Loucy (cell line): ENCODE data around the gene NCR3LG1.
"Not testable (repeated sequence)": the region's sequence is repeated elsewhere in the genome, so short reads cannot be mapped to it uniquely, and the experiment has no call there.

ENCODE experiments used
- H2AFZ ChIP-seq: fragments of 200-600 bp; sonication (generic); 2 replicates; pipeline ENCODE4 v1.6.0; 2016; ENCODE audit warnings: antibody characterized with exemption, mild to moderate bottlenecking, low read length, moderate library complexity
- H3F3A ChIP-seq: fragments of 200-600 bp; 2 replicates; pipeline ENCODE4 v1.6.0; 2016; ENCODE audit warnings: antibody characterized with exemption, low read depth, mild to moderate bottlenecking
- H3K27me3 ChIP-seq: fragments of 200-600 bp; sonication (generic); 2 replicates; pipeline ENCODE4 v1.6.1; 2014; ENCODE audit warnings: low read length, mild to moderate bottlenecking; ENCODE audit not compliant: insufficient read depth, poor library complexity, severe bottlenecking
- H3K36me3 ChIP-seq: fragments of 200-600 bp; sonication (generic); 2 replicates; pipeline ENCODE4 v1.6.1; 2016; ENCODE audit warnings: low read length; ENCODE audit not compliant: insufficient read depth
- H3K4me1 ChIP-seq: fragments of 200-600 bp; sonication (generic); 2 replicates; pipeline ENCODE4 v1.5.1; 2014; ENCODE audit warnings: low read length, mild to moderate bottlenecking; ENCODE audit not compliant: insufficient read depth, poor library complexity, severe bottlenecking
- H3K4me2 ChIP-seq: fragments of 200-600 bp; sonication (generic); 2 replicates; pipeline ENCODE4 v1.6.0; 2014; ENCODE audit warnings: antibody characterized with exemption, low read length, low read depth, mild to moderate bottlenecking; ENCODE audit not compliant: poor library complexity, severe bottlenecking
- H3K4me3 ChIP-seq: fragments of 200-600 bp; sonication (generic); 2 replicates; pipeline ENCODE4 v1.5.1; 2014; ENCODE audit warnings: low read length, mild to moderate bottlenecking, mixed read lengths; ENCODE audit not compliant: poor library complexity, severe bottlenecking
- H3K79me2 ChIP-seq: fragments of 200-600 bp; sonication (generic); 2 replicates; pipeline ENCODE4 v1.6.1; 2014; ENCODE audit warnings: low read length; ENCODE audit not compliant: insufficient read depth
- H3K9ac ChIP-seq: fragments of 200-600 bp; sonication (generic); 2 replicates; pipeline ENCODE4 v1.6.0; 2014; ENCODE audit warnings: mild to moderate bottlenecking, low read depth, low read length, moderate library complexity; ENCODE audit not compliant: poor library complexity, severe bottlenecking
- H3K9me2 ChIP-seq: fragments of 200-600 bp; sonication (generic); replicated peaks from 2 replicates; pipeline ENCODE4 v1.6.1; 2016; ENCODE audit warnings: low read depth, low read length, mixed read lengths
- H3K9me3 ChIP-seq: fragments of 200-600 bp; sonication (generic); 2 replicates; pipeline ENCODE4 v1.6.1; 2014; ENCODE audit warnings: mild to moderate bottlenecking, antibody characterized with exemption, low read length, low read depth; ENCODE audit not compliant: insufficient read depth
- H4K20me1 ChIP-seq: fragments of 200-600 bp; sonication (generic); 2 replicates; pipeline ENCODE4 v1.6.0; 2014; ENCODE audit warnings: antibody characterized with exemption, low read length, mild to moderate bottlenecking; ENCODE audit not compliant: insufficient read depth, poor library complexity, severe bottlenecking
- EZH2phosphoT487 ChIP-seq: fragments of 200-600 bp; IDR thresholded peaks from 2 replicates; pipeline ENCODE4 v1.6.1; 2018; ENCODE audit warnings: antibody characterized with exemption, mild to moderate bottlenecking, moderate library complexity, borderline replicate concordance
- TF ChIP-seq, protein P1 (sequence below): fragments of 200-600 bp; sonication (generic); conservative IDR thresholded peaks from 2 replicates; pipeline ENCODE4 v1.5.1; 2014; ENCODE audit warnings: mild to moderate bottlenecking, antibody characterized with exemption, low read length

Gene NCR3LG1

GRCh38 chr11:17421781-17422180 is 70.2 kb downstream of the NCR3LG1 start:
- H3K9me2 ChIP-seq = no peaks in the 10 kb centered on the region
- no peaks in the 10 kb centered on the region for H4K20me1 ChIP-seq
- H3K4me3 ChIP-seq = no peak overlapping the region
- no peaks in the 10 kb centered on the region for H3K36me3 ChIP-seq
- no peak overlapping the region for H2AFZ ChIP-seq
- H3F3A ChIP-seq = no peaks in the 10 kb centered on the region
- peaks cover 6% of the 10 kb centered on the region for H3K4me1 ChIP-seq
- no peak overlapping the region for H3K9ac ChIP-seq
- TF ChIP-seq, protein P1, sequence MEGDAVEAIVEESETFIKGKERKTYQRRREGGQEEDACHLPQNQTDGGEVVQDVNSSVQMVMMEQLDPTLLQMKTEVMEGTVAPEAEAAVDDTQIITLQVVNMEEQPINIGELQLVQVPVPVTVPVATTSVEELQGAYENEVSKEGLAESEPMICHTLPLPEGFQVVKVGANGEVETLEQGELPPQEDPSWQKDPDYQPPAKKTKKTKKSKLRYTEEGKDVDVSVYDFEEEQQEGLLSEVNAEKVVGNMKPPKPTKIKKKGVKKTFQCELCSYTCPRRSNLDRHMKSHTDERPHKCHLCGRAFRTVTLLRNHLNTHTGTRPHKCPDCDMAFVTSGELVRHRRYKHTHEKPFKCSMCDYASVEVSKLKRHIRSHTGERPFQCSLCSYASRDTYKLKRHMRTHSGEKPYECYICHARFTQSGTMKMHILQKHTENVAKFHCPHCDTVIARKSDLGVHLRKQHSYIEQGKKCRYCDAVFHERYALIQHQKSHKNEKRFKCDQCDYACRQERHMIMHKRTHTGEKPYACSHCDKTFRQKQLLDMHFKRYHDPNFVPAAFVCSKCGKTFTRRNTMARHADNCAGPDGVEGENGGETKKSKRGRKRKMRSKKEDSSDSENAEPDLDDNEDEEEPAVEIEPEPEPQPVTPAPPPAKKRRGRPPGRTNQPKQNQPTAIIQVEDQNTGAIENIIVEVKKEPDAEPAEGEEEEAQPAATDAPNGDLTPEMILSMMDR = no peak
- TF ChIP-seq EZH2phosphoT487 = no peak
- no peaks in the 10 kb centered on the region for H3K79me2 ChIP-seq
- H3K27me3 ChIP-seq = peaks cover 18% of the 10 kb centered on the region
- H3K4me2 ChIP-seq = no peak overlapping the region
- H3K9me3 ChIP-seq = no peaks in the 10 kb centered on the region

DNA sequence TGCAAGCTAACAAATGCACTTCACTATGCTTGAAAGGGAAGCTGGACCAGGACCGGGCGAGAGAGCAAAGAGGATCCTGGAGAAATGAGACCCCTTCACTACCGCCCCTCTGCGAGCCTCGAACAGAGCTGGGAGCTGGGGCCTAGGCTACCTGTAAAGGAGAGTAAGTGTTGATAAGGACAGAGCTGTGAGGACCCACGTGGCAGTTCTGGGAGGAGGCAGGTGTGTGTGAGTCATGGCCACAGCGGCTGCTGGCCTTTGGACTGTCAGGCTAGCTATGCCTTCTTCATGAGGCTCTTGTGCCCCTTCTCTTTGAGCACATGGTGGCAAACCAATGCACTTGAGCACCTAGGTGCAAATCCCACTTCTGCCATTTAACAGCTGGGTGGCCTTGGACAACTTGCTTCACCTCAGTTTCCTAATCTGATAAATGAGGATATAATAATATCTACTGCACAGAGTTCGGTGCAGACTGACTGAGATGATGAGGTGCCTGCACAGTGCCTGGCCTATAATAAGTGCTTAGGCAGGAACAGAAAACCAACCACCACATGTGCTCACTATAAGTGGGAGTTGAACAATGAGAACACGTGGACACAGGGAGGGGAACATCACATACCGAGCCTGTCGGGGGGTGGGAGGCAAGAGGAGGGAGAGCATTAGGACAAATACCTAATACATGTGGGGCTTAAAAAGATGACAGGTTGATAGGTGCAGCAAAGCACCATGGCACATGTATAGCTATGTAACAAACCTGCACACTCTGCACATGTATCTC is 72.1 kb downstream of the NCR3LG1 start:
- no peak overlapping the region for H3K9ac ChIP-seq
- H4K20me1 ChIP-seq = no peaks in the 10 kb centered on the region
- no peak for TF ChIP-seq EZH2phosphoT487
- TF ChIP-seq, protein P1 = no peak
- H3K36me3 ChIP-seq = no peaks in the 10 kb centered on the region
- no peaks in the 10 kb centered on the region for H3K9me2 ChIP-seq
- no peaks in the 10 kb centered on the region for H3K9me3 ChIP-seq
- H3K79me2 ChIP-seq = no peaks in the 10 kb centered on the region
- H3K4me3 ChIP-seq = no peak overlapping the region
- no peak overlapping the region for H2AFZ ChIP-seq
- H3K27me3 ChIP-seq = peaks cover 13% of the 10 kb centered on the region
- no peak overlapping the region for H3K4me2 ChIP-seq
- no peaks in the 10 kb centered on the region for H3F3A ChIP-seq
- H3K4me1 ChIP-seq = peaks cover 6% of the 10 kb centered on the region

DNA sequence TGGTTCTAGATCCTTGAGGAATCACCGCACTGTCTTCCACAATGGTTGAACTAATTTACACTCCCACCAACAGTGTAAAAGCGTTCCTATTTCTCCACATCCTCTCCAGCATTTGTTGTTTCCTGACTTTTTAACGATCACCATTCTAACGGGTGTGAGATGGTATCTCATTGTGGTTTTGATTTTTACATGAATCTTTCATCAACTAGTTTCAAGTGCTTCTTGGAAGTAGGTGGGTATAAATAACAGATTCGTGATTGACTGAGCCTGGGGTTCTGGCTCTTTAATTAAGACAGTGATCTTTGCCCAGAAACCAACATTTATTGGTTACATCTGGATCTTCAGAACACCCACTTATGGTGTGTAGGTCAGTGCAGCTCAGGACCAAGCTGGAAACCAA is 74.6 kb downstream of the NCR3LG1 start:
- not testable (repeated sequence) for H3K9me2 ChIP-seq, H3K9ac ChIP-seq, H3K9me3 ChIP-seq, H3K27me3 ChIP-seq, H3K4me3 ChIP-seq, H3K79me2 ChIP-seq, H3F3A ChIP-seq, H3K4me1 ChIP-seq, H2AFZ ChIP-seq, H3K4me2 ChIP-seq, H3K36me3 ChIP-seq, H4K20me1 ChIP-seq
